Measurements from ENCODE around the gene LRRC61. TPM values are rescaled to one million over a fixed set of nuclear protein-coding genes. Genes with fewer than 3 reads are reported as not detected.
A peak's percentile ranks its signal among the peaks of the same experiment; 100 is the strongest.

Gene LRRC61
- total RNA-seq, 2 experiments from 2014 or later = 12.8 to 14.9 TPM

- H3K27me3 Mint-ChIP-seq = no peaks in the 10 kb centered on the region
- H3K4me1 Mint-ChIP-seq = peaks cover 47% of the 10 kb centered on the region
- no peaks in the 10 kb centered on the region for H3K9me3 Mint-ChIP-seq
- ChIA-PET CTCF (interaction anchor here (0.7 to 3.0 kb wide), 4 partner anchors 8 to 17 kb away, joined by 3 to 13 read pairs (median 5); no protein-coding TSS in a partner anchor), POLR2A (no interaction called here)
- no peak overlapping the region for H3K27ac Mint-ChIP-seq
- peaks cover under 1% of the 10 kb centered on the region for H3K36me3 Mint-ChIP-seq (ENCODE audit: low read depth)
- no peak for DNase-seq
- H3K4me3 Mint-ChIP-seq = no peak overlapping the region
Measured at GRCh38 chr7:150365673-150366398, 42.7 kb downstream of the LRRC61 start.

GRCh38 chr7:150367677-150368095 is 44.5 kb downstream of the LRRC61 start:
- Mint-ChIP-seq H3K4me1 (peaks cover 49% of the 10 kb centered on the region), H3K27me3 (no peaks in the 10 kb centered on the region), H3K4me3 (peak overlapping the region; percentile 83), H3K9me3 (no peaks in the 10 kb centered on the region), H3K36me3 (ENCODE audit: low read depth) (peaks cover 5% of the 10 kb centered on the region), H3K27ac (peak overlapping the region; percentile 91)
- ChIA-PET POLR2A (no interaction called here), CTCF (interaction anchor here (0.9 to 3.0 kb wide), 4 partner anchors 10 to 661 kb away, joined by 3 to 13 read pairs (median 9); partner anchors contain the start of gene ABCB8)
- DNase-seq = no peak

DNA sequence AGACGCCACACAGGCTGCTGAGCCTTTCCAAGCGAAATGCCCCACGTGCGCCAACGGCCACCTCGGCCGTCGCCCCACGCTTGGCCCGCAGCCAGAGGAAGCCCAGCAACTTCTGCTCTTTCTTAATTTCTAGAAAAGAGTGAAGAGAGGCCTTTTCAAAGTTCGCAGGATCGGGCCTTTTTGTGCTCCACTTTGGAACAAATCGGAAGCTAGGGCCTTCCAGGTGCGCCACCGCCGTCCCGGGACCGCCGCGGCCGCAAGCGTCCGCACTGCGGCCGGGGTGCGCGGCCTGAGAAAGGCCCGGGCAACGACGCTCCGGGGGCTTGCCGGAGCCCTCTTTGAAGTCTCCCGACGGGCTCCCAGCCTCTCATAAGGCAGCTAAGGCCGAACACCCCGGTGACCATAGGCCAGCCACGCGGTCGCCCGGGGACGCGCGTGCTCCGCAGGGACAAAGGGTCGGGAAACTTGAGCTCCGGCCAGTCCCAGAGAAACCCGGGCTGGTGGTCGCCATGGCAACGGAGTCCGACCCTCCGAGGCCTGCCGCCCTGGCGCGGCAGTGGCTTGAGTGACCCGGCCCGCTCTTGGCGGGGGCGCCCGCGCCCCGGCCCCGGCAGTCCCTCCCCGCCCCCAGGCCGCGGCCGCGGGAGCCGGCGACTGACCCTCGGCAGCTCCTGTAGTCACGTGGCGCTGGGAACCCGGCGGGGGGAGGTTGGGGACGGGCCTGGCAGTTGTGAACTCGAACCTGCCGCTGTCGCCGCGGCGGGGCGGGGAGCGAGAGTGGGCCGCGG is 45.1 kb downstream of the LRRC61 start, which contains the start of gene REPIN1:
TSS of gene REPIN1 (plus strand) at position 727 of the 788 bp plus-strand sequence. CDS start 890 bp downstream, outside the sequence.
- H3K36me3 Mint-ChIP-seq (ENCODE audit: low read depth) = peaks cover 10% of the 10 kb centered on the region
- H3K9me3 Mint-ChIP-seq = no peaks in the 10 kb centered on the region
- peaks cover 47% of the 10 kb centered on the region for H3K4me1 Mint-ChIP-seq
- ChIA-PET POLR2A (no interaction called here), CTCF (interaction anchor here (0.7 to 2.4 kb wide), 3 partner anchors 9 to 65 kb away, joined by 3 to 12 read pairs (median 6); no protein-coding TSS in a partner anchor)
- H3K27me3 Mint-ChIP-seq = no peaks in the 10 kb centered on the region
- peak within 1 kb of the TSS; percentile 97 for H3K4me3 Mint-ChIP-seq
- peak within 1 kb of the TSS; percentile 96 for H3K27ac Mint-ChIP-seq
- peak; percentile 83 for DNase-seq

DNA sequence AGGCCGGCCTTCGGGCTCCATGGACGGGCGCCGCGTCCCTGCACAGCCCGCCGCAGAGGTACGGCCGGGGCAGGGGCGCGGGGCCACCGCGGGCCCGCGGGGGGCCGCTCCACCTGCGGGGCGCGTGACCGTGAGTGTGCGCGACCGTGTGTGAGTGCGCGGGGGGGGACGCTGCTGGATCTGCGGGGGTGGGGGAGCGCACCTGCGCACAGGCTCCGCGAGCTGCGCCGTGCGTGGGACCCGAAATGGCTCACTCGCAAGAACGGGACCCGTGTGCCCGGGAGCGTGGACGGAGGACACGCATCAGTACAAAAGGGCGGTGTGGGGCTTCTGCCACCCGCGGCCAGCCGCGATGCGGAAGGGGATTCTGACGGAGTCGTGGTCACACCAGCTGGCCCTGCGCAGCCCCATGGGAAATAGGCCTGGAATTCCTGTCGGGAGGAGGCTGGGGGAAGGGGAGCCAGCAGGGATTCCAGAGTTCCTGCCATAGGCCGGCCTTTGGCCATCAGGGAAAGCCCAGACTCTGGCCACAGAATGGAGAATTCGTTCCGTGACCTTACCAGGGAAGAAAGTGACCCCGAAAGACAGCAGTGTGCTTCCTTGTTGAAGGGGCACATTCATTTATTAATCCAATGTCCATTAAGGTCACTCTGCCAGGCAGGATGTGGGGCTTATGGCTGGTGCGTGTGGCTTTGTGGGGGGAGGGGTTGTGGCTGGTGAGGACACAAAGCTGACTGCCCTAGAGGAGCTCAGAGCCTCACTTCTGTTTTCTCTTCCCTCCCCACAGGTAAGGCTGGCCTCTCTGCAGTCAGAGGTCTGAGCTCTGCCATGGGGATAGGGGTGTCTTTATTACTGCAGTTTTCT is 46.0 kb downstream of the LRRC61 start:
- no peaks in the 10 kb centered on the region for H3K27me3 Mint-ChIP-seq
- no peaks in the 10 kb centered on the region for H3K9me3 Mint-ChIP-seq
- H3K27ac Mint-ChIP-seq = peak overlapping the region; percentile 96
- ChIA-PET CTCF (interaction anchor here (0.7 to 2.5 kb wide), 5 partner anchors 9 to 64 kb away, joined by 3 to 12 read pairs (median 5); no protein-coding TSS in a partner anchor), POLR2A (no interaction called here)
- H3K36me3 Mint-ChIP-seq (ENCODE audit: low read depth) = peaks cover 10% of the 10 kb centered on the region
- DNase-seq = peak; percentile 44
- peaks cover 48% of the 10 kb centered on the region for H3K4me1 Mint-ChIP-seq
- H3K4me3 Mint-ChIP-seq = peak overlapping the region; percentile 97

DNA sequence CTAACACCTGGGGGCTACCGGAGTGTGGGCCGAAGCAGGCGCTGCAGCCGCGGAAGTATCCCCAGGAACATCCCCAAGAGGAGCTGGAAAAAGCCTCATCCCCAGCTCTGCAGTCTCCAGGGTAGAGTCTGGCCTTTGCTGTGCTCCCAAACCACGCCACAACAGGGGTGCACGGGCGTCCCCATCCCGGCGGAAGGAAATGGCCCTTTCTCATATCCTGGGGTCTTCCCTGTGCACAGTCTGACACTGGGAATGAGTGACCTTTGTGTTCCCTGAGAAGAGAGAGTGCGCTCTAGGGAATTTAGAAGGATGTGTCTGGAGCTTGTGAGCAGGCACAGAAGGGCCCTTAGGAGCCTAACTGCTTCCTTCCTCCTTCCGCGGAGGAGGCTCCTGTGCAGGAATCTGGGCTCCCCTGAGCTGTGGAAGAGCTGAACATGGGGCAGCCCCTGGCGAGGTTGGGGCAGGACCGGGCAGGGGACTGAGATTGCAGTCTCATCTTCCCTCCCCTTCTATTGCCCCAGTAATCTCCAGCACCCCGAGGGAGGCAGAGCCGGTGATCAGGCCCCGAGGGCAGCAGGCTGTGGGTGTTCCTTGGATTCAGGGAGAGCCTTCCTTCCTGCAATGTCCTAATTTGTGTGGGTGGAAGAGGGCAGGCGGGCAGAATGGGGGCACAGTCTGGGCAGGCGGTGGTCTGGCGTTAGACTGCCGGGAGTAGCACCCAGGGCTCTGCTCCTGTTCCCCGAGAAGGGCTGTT is 46.8 kb downstream of the LRRC61 start:
- no peaks in the 10 kb centered on the region for H3K9me3 Mint-ChIP-seq
- H3K4me1 Mint-ChIP-seq = peaks cover 52% of the 10 kb centered on the region
- H3K27me3 Mint-ChIP-seq = no peaks in the 10 kb centered on the region
- H3K27ac Mint-ChIP-seq = peak overlapping the region; percentile 96
- DNase-seq = no peak
- H3K36me3 Mint-ChIP-seq (ENCODE audit: low read depth) = peaks cover 10% of the 10 kb centered on the region
- POLR2A ChIA-PET = no interaction called here
- peak overlapping the region; percentile 97 for H3K4me3 Mint-ChIP-seq
- CTCF ChIA-PET = interaction anchor here (1.0 to 2.5 kb wide), 6 partner anchors 8 to 53 kb away, joined by 3 to 12 read pairs (median 4); a partner anchor contains a TSS

- H3K4me1 Mint-ChIP-seq = peaks cover 51% of the 10 kb centered on the region
- H3K27me3 Mint-ChIP-seq = no peaks in the 10 kb centered on the region
- DNase-seq = no peak
- ChIA-PET CTCF (interaction anchor here (1.0 to 2.5 kb wide), 5 partner anchors 15 to 54 kb away, joined by 3 to 7 read pairs (median 5); a partner anchor contains a TSS), POLR2A (no interaction called here)
- H3K4me3 Mint-ChIP-seq = peak overlapping the region; percentile 97
- no peaks in the 10 kb centered on the region for H3K9me3 Mint-ChIP-seq
- H3K27ac Mint-ChIP-seq = peak overlapping the region; percentile 25
- H3K36me3 Mint-ChIP-seq (ENCODE audit: low read depth) = peaks cover 10% of the 10 kb centered on the region
Measured at GRCh38 chr7:150370612-150371071, 47.5 kb downstream of the LRRC61 start.

DNA sequence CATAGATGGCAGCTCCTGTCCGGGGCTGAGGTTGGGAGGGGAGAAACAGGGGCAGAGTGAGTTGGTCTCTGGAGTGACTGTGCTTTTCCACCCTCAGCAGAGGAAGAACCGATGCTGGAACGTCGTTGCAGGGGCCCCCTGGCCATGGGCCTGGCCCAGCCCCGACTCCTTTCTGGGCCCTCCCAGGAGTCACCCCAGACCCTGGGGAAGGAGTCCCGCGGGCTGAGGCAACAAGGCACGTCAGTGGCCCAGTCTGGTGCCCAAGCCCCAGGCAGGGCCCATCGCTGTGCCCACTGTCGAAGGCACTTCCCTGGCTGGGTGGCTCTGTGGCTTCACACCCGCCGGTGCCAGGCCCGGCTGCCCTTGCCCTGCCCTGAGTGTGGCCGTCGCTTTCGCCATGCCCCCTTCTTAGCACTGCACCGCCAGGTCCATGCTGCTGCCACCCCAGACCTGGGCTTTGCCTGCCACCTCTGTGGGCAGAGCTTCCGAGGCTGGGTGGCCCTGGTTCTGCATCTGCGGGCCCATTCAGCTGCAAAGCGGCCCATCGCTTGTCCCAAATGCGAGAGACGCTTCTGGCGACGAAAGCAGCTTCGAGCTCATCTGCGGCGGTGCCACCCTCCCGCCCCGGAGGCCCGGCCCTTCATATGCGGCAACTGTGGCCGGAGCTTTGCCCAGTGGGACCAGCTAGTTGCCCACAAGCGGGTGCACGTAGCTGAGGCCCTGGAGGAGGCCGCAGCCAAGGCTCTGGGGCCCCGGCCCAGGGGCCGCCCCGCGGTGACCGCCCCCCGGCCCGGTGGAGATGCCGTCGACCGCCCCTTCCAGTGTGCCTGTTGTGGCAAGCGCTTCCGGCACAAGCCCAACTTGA is 48.2 kb downstream of the LRRC61 start:
- CTCF ChIA-PET = interaction anchor here (1.5 to 2.5 kb wide), 3 partner anchors 14 to 55 kb away, joined by 5 to 7 read pairs (median 6); no protein-coding TSS in a partner anchor
- Mint-ChIP-seq H3K9me3 (no peaks in the 10 kb centered on the region), H3K27me3 (no peaks in the 10 kb centered on the region), H3K4me1 (peaks cover 51% of the 10 kb centered on the region), H3K36me3 (ENCODE audit: low read depth) (peaks cover 10% of the 10 kb centered on the region), H3K4me3 (no peak overlapping the region), H3K27ac (no peak overlapping the region)
- no peak for DNase-seq
- POLR2A ChIA-PET = no interaction called here

- CTCF ChIA-PET = interaction anchor here (1.7 kb wide), 1 partner anchor 14 kb away, joined by 7 read pairs; no protein-coding TSS in a partner anchor
- Mint-ChIP-seq H3K36me3 (ENCODE audit: low read depth) (peaks cover 10% of the 10 kb centered on the region), H3K27ac (no peak overlapping the region), H3K27me3 (no peaks in the 10 kb centered on the region), H3K9me3 (no peaks in the 10 kb centered on the region), H3K4me1 (peaks cover 54% of the 10 kb centered on the region), H3K4me3 (no peak overlapping the region)
- POLR2A ChIA-PET = no interaction called here
- DNase-seq = no peak
Measured at GRCh38 chr7:150371996-150372270, 48.8 kb downstream of the LRRC61 start.

- ChIA-PET POLR2A (no interaction called here), CTCF (interaction anchor here (1.7 kb wide), 1 partner anchor 13 kb away, joined by 7 read pairs; no protein-coding TSS in a partner anchor)
- Mint-ChIP-seq H3K4me3 (no peak overlapping the region), H3K27me3 (no peaks in the 10 kb centered on the region), H3K4me1 (peaks cover 55% of the 10 kb centered on the region), H3K27ac (no peak overlapping the region), H3K36me3 (ENCODE audit: low read depth) (peaks cover 10% of the 10 kb centered on the region), H3K9me3 (no peaks in the 10 kb centered on the region)
- DNase-seq = no peak
Measured at GRCh38 chr7:150372271-150373048, 49.3 kb downstream of the LRRC61 start.

DNA sequence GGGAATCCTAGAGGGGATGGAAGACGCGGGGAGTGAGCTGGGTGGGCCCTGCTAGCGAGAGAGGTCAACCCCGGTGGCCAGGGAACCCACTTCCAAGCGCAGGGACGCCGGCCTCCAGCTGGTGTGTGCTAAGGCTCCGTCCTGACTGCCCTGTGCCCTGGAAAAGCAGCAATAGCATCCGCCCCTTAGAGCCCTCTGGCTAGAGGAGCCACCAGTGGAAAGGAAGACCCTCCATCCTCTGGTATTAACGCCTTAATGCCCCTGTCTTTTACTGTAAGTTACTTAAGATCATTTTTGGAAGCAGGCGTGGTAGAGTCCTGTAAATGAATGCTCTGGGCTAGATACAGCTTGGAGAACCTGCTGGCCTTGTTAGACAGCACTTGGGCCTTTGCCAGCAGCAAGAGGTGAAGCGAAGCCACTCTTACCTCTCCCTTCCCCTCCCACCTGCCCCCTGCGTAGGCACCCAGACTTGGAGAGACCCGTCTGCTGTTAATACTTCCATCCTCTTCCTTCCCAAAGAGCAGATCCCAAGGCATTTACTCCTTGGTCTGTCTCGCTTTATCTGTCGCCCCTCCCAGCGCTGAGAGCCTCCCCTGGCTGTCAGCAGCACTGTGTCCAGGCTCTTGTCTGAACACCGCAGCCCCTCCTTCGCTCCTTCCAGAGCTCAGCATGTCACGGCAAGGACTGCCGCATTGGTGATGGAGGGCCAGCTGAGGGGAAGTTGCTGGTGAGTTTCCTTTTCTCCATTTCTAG is 50.1 kb downstream of the LRRC61 start:
- no peak for DNase-seq
- Mint-ChIP-seq H3K27ac (no peak overlapping the region), H3K9me3 (no peaks in the 10 kb centered on the region), H3K27me3 (no peaks in the 10 kb centered on the region), H3K4me3 (no peak overlapping the region), H3K36me3 (ENCODE audit: low read depth) (peaks cover 10% of the 10 kb centered on the region), H3K4me1 (peaks cover 57% of the 10 kb centered on the region)
- POLR2A ChIA-PET = no interaction called here
- CTCF ChIA-PET = interaction anchor here (0.9 to 1.1 kb wide), 4 partner anchors 23 to 52 kb away, joined by 3 to 4 read pairs (median 3); no protein-coding TSS in a partner anchor

Measured in activated CD4-positive, alpha-beta T cell treated with anti-CD3 and anti-CD28 coated beads, Interleukin-2, amount 10 ng/mL, durations not matched to agents 7 days and 5 days (primary cell).